DMS53 (cell line): ENCODE measurements around the gene C5orf63.
"Not testable (repeated sequence)": the region's sequence is repeated elsewhere in the genome, so short reads cannot be mapped to it uniquely, and the experiment has no call there.

ENCODE experiments used
- DNase-seq: peaks from one replicate; lab custom pipeline; 2025; lab: John Stamatoyannopoulos, UW

Gene C5orf63

GRCh38 chr5:127074466-127074865 lies 1.2 kb upstream of the C5orf63 start:
- no peak for DNase-seq

GRCh38 chr5:127070243-127070642 lies 3.1 kb downstream of the C5orf63 start:
- no peak for DNase-seq

GRCh38 chr5:127068493-127069214 lies 4.6 kb downstream of the C5orf63 start:
- no peak for DNase-seq

GRCh38 chr5:127066721-127067120 lies 6.6 kb downstream of the C5orf63 start:
- DNase-seq, result no peak

DNA sequence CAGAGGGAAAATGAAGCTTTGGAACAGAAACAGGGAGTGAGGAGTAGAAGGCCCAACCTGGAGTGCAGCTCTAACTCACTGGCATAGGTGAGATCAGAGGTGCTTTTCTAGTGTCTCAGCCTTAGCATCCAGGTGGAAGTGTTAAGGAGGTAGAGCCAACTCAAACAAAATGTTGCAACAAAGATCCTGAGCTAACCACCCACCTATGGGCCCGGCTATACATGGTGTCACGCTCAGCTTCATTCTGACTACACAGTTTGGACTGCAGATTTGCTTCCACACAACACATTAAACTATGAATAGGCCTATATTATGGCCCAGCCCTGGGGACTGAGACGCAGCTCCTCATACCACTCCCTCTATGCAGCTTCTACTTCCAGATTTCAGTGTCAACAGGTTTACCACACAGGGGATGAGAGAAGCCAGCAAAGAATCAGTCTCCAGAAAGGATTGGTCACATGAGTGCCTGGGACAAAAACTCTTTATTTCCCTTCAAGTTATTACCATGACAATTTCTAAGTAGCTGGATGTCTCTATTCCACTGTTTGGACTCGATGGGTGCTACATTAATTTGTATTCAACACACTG lies 9.0 kb downstream of the C5orf63 start:
- no peak for DNase-seq

- no peak for DNase-seq
Measured at GRCh38 chr5:127063257-127063913, 9.9 kb downstream of the C5orf63 start.

DNA sequence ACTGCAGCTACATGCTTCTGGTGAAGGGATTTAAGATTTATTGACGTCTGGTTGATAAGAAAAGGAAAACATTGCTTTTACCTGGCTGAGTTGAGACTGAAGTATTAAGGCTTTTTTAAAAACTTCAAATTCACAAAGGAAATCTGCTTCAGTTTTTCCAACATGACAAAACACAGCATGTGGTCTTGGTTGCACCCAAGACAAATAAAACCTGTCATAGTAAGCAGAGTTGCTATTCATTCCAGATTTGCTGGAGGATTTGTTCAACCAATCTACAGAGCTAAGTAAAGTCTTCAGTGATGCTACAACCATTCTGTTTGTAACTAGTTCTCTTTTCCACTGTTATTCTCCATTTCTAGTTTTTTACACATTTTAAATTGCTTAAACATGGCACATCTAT lies 11.3 kb downstream of the C5orf63 start:
- DNase-seq, result no peak

- DNase-seq, result no peak
Measured at GRCh38 chr5:127061537-127061936, 11.8 kb downstream of the C5orf63 start.

DNA sequence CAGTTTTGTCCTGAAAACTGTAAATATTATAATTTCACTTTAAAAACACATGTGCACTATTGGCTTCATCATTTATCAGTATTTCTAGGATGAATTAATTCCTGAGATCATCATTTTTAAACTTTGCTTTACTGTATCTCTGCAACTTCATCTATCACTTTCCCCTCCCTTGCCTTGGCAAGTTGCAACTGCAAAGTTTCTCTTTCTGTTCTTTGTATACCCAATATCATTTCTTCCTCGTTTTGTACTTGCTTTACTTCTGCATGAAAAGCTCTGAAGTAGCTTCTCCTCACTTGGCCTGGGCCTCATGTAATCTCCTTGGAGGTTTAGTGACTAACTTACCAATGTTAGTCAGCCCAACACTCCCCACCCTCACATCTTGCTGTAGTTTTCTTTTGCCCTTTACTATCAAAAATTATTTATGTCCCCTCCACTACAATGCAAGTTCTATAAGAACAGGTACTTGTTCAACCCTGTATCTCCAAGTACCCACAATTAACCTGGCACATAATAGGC lies 12.8 kb downstream of the C5orf63 start:
- DNase-seq, result no peak

- DNase-seq, result no peak
Measured at GRCh38 chr5:127056896-127057295, 16.4 kb downstream of the C5orf63 start.

DNA sequence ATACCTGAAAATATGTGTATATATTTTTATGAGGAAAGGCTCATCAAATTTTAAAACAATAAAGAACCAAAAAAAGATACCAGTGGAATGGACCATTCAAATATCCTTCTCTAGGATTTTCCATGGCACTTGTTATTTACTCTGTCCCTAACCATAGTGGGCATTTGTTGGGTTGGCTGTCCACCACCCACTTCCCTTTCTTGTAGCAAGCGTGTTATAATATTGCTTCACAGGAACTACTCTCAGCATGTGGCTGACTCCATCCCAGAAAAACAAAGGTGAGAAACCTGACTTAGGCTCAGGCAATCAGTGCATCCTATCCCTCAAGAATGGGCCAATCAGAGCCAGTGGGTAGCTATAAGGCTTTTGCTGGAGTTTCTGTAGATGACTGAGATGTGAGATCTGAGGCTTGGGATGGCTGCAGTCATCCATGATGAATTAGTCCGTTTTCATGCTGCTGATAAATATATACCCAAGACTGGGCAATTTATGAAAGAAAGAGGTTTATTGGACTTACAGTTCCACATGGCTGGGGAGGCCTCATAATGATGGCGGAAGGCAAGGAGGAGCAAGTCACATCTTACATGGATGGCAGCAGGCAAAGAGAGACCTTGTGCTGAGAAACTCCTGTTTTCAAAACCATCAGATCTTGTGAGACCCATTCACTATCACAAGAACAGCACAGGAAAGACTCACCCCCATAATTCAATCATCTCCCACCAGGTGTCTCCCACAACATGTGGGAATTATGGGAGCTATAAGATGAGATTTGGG lies 17.2 kb downstream of the C5orf63 start:
- DNase-seq, result no peak

DNA sequence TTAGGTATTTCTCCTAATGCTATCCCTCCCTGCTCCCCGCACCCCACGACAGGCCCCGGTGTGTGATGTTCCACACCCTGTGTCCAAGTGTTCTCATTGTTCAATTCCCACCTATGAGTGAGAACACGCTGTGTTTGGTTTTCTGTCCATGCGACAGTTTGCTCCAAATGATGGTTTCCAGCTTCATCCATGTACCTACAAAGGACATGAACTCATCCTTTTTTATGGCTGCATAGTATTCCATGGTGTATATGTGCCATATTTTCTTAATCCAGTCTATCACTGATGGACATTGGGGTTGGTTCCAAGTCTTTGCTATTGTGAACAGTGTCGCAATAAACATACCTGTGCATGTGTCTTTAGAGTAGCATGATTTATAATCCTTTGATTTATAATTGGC lies 19.8 kb downstream of the C5orf63 start:
- not testable (repeated sequence) for DNase-seq

GRCh38 chr5:127053049-127053448 lies 20.3 kb downstream of the C5orf63 start:
- DNase-seq, result peak; percentile 61

- DNase-seq, result peak; percentile 20
Measured at GRCh38 chr5:127051591-127051990, 21.7 kb downstream of the C5orf63 start.

- no peak for DNase-seq
Measured at GRCh38 chr5:127046343-127047072, 26.8 kb downstream of the C5orf63 start.

- DNase-seq, result no peak
Measured at GRCh38 chr5:127042593-127042992, 30.7 kb downstream of the C5orf63 start.

- no peak for DNase-seq
Measured at GRCh38 chr5:127041571-127041970, 31.7 kb downstream of the C5orf63 start.

DNA sequence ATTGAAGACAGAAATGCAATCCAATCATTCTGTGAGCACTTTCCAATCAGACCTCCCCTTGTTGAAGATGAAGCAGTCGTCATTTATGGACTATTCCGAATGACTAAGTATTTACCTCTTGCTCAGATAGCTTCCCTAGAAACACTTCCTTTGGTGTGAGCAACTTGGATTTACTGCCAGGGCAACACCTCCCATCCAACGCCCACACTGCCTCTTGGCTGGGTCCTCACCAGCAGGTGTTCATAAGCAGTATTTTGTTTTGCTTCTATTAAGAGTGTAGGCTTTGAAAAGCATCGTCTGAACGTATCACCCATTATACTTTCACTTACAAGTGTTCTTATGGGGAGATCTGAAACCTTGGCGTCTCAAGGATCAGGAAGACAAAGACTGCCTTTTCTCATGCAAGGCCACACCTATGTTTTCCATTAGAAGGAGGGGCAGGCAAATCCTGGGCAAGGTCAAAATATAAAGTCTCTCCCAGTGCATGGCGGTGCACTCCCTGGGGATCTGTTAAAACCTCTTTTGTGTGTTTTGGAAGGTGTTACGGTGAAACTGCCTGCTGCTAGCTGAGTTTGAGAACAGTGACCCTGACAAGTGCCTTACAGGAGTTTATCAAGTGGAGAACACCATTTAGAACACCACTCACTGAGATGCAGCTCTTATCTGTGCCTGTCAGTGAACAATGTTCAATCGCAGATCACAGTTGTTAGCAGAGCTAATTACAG lies 32.3 kb downstream of the C5orf63 start:
- peak; percentile 7 for DNase-seq

- DNase-seq, result no peak
Measured at GRCh38 chr5:127038550-127038949, 34.8 kb downstream of the C5orf63 start.

GRCh38 chr5:127031863-127032232 lies 41.5 kb downstream of the C5orf63 start:
- DNase-seq, result peak; percentile 69
